Prostate gland (tissue), 2 donors: ENCODE results near the gene PTGES2. TPM values are rescaled to one million over a fixed set of nuclear protein-coding genes. Genes with fewer than 3 reads are reported as not detected.

Source experiments
- DNase-seq: peaks from one replicate; pipeline ENCODE4 v3.0.0-alpha.2; 2019; ENCODE audit warnings: low spot score
- H3K27ac ChIP-seq, 2 donors: fragments of 200-600 bp; sonication (generic); 2 replicates each; pipeline ENCODE4 v1.5.1; 2017 to 2019
- H3K27me3 ChIP-seq: fragments of 200-600 bp; sonication (generic); replicated peaks from 2 replicates; pipeline ENCODE4 v1.5.1; 2019; ENCODE audit not compliant: insufficient read depth
- H3K36me3 ChIP-seq, 2 donors: fragments of 200-600 bp; sonication (generic); 1 replicate in 1 of 2; 2 replicates in 1 of 2; pipeline versions ENCODE4 v1.5.1 to v1.8.1; 2017 to 2019
- H3K4me1 ChIP-seq: fragments of 200-600 bp; sonication (generic); replicated peaks from 2 replicates; pipeline ENCODE4 v1.5.1; 2019
- H3K4me3 ChIP-seq, 2 donors: fragments of 200-600 bp; sonication (generic); 2 replicates each; pipeline ENCODE4 v1.5.1; 2017 to 2019
- H3K9me3 ChIP-seq: fragments of 200-600 bp; sonication (generic); 2 replicates; pipeline ENCODE4 v1.5.1; 2017
- POLR2A ChIP-seq: fragments of 450-650 bp; IDR thresholded peaks from one replicate; pipeline ENCODE4 v1.6.1; 2016; ENCODE audit warnings: antibody characterized with exemption, mild to moderate bottlenecking
- POLR2AphosphoS5 ChIP-seq: sonication (generic); formaldehyde crosslinking; IDR thresholded peaks from one replicate; pipeline ENCODE4 v1.6.1; 2017; ENCODE audit warnings: antibody characterized with exemption
- WGBS: methylation state at CpG from one replicate; pipeline ENCODE4 v1.1.5; 2018; 5-methylcytosine and 5-hydroxymethylcytosine counted together
- intact Hi-C: fragments of 100-400 bp; cut with DNase I; formaldehyde crosslinking; loops from one replicate; pipeline ENCODE4 v1.14.2; 2022
- total RNA-seq, 2 donors: library from RNA; depleted of rRNA; stranded (reverse); fragments of >200 nt; gene quantifications; one replicate each; pipeline ENCODE4 v1.1.0, GENCODE V29; 2016
- TF ChIP-seq, protein P1 (sequence below), 4 experiments: fragments of 200-600 bp in 2 of 4; fragments of 450-650 bp in 2 of 4; sonication (generic) in 2 of 4; IDR thresholded peaks; 1 replicate in 3 of 4; 2 replicates in 1 of 4; pipeline ENCODE4 v1.5.1; 2016 to 2019; ENCODE audit warnings: antibody characterized with exemption in 4 of 4, mild to moderate bottlenecking in 2 of 4, moderate library complexity in 2 of 4

The PTGES2 gene
- total RNA-seq, 2 donors from 2014 or later = 89.4 to 96.1 TPM

DNA sequence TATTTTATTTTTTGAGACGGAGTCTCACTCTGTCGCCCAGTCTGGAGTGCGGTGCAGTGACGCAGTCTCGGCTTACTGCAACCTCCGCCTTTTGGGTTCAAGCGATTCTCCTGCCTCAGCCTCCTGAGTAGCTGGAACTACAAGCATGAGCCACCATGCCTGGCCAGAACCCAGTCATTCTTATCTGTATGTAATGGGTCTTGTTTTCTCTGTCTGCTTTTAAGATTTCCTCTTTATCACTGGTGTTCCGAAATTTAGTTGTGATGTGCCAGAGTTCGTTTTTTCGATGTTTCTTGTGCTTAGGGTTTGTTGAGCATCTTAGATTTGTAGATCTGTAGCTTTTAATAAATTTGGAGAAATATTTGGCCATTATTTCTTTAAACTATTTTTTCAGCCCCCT, 40.3 kb downstream of the PTGES2 start:
- 78% methylated on average over 10 of the region's 10 CpGs for WGBS

DNA sequence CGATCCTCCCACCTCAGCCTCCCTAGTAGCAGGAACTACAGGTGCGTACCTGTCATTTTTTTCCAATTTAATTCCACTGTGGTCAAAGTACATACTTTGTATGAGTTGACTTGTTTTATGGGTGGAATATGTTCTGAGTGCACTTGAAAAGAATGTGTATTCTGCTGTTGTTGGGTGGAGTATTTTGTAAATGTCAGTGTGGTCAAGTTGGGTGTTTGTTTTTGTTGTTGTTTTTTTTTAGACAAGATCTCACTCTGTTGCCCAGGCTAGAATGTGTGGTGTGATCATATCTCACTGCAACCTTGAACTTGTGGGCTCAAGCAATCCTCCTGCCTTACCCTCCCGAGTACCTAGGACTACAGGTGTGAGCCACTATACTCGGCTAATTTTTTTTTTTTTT, 41.6 kb downstream of the PTGES2 start:
- intact Hi-C loops = no loop called here
- H3K4me1 ChIP-seq = peaks cover 1% of the 10 kb centered on the region
- H3K27ac ChIP-seq = no peak overlapping the region

More for the DNA sequence above, 40.3 kb downstream of the PTGES2 start:
- no peak for DNase-seq
- intact Hi-C loops = no loop called here
- Histone ChIP-seq H3K9me3 (no peaks in the 10 kb centered on the region), H3K4me3 (no peak overlapping the region), H3K27ac (no peak overlapping the region), H3K27me3 (no peaks in the 10 kb centered on the region), H3K36me3 (no peaks in the 10 kb centered on the region), H3K4me1 (no peaks in the 10 kb centered on the region)
- TF ChIP-seq, protein P1, sequence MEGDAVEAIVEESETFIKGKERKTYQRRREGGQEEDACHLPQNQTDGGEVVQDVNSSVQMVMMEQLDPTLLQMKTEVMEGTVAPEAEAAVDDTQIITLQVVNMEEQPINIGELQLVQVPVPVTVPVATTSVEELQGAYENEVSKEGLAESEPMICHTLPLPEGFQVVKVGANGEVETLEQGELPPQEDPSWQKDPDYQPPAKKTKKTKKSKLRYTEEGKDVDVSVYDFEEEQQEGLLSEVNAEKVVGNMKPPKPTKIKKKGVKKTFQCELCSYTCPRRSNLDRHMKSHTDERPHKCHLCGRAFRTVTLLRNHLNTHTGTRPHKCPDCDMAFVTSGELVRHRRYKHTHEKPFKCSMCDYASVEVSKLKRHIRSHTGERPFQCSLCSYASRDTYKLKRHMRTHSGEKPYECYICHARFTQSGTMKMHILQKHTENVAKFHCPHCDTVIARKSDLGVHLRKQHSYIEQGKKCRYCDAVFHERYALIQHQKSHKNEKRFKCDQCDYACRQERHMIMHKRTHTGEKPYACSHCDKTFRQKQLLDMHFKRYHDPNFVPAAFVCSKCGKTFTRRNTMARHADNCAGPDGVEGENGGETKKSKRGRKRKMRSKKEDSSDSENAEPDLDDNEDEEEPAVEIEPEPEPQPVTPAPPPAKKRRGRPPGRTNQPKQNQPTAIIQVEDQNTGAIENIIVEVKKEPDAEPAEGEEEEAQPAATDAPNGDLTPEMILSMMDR (IDR thresholded peaks at IDR 0.05) = no peak
- TF ChIP-seq POLR2AphosphoS5 = no peak
- TF ChIP-seq POLR2A = no peak

DNA sequence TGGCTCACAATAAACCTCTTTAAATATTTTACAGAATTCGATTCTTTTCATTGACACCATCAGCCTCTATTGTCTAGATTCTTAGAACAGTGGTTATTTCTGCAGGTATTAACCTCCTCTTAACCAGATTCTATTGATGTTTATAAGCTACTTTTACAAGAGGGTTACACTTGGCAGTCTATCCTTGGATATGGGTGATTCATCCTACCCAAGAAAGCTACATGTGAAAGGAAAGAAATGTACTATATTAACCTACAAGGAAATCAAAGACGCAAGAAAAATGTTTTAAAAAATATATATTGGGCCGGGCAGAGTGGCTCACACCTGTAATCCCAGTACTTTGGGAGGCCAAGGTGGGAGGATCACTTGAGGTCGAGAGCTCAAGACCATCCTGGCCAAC, 42.8 kb downstream of the PTGES2 start:
- Histone ChIP-seq H3K4me3 (no peak overlapping the region), H3K27ac (no peak overlapping the region), H3K36me3 (no peaks in the 10 kb centered on the region), H3K9me3 (no peaks in the 10 kb centered on the region), H3K27me3 (no peaks in the 10 kb centered on the region), H3K4me1 (peaks cover 8% of the 10 kb centered on the region)
- TF ChIP-seq, protein P1 (IDR thresholded peaks at IDR 0.05) = no peak
- TF ChIP-seq POLR2AphosphoS5 = no peak
- no peak for TF ChIP-seq POLR2A
- intact Hi-C loops = no loop called here
- WGBS = 79% methylated on average over 4 of the region's 4 CpGs
- DNase-seq = no peak

More for the DNA sequence above, 41.6 kb downstream of the PTGES2 start:
- TF ChIP-seq, protein P1 (IDR thresholded peaks at IDR 0.05) = no peak
- TF ChIP-seq POLR2AphosphoS5 (no peak), POLR2A (no peak)
- DNase-seq = no peak
- no peaks in the 10 kb centered on the region for H3K27me3 ChIP-seq
- 89% methylated on average over 4 of the region's 4 CpGs for WGBS
- H3K9me3 ChIP-seq = no peaks in the 10 kb centered on the region
- H3K4me3 ChIP-seq = no peak overlapping the region
- H3K36me3 ChIP-seq = no peaks in the 10 kb centered on the region

DNA sequence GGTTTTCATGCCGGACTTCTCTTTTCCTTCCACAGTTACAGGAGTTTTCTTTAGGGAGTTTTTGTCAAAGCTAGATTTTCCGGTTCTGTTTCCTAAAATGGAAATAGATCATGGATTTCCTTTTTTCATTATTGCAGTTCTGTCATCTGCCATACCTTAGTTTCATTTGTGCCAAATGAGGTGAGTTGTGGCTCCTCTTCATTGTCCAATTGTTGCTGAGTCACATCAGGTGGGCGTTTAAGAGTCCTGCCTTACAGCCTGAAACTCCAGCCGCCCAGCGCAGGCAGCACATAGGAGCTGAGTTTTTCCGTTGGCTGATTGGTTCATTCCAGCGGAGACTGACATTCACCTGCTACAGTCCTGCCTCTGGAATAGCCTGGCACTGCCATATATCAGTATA, 45.4 kb downstream of the PTGES2 start:
- H3K27me3 ChIP-seq = no peaks in the 10 kb centered on the region
- H3K4me3 ChIP-seq = no peak overlapping the region
- no peaks in the 10 kb centered on the region for H3K36me3 ChIP-seq
- TF ChIP-seq, protein P1 (IDR thresholded peaks at IDR 0.05) = no peak
- TF ChIP-seq POLR2A (no peak), POLR2AphosphoS5 (peak; percentile 67)
- H3K4me1 ChIP-seq = peaks cover 19% of the 10 kb centered on the region
- intact Hi-C loops = no loop called here
- peak; percentile 42 for DNase-seq
- WGBS = 25% methylated on average over 7 of the region's 7 CpGs
- no peaks in the 10 kb centered on the region for H3K9me3 ChIP-seq
- peak overlapping the region; percentile 67 for H3K27ac ChIP-seq

DNA sequence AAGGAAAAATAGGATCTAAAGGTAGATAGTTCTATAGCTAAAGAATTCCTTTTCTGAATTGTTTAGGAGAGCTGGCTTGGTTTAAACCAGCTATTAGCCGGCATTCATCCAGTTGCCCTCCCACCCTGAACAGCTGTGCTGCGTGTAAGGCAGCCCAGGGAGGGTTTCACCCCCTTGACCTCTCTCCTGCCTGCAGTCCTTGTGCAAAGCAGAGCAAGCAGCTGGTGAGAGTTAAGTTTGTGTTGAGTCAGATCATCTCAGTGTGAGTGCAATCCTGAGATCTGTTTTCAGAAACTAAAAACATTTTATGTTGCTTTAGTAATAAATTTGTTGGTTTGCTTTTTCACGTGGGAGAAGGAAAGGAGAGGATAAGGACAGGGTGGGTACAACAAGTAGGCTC, 46.5 kb downstream of the PTGES2 start:
- H3K36me3 ChIP-seq = no peaks in the 10 kb centered on the region
- no peaks in the 10 kb centered on the region for H3K27me3 ChIP-seq
- H3K9me3 ChIP-seq = no peaks in the 10 kb centered on the region
- no peak for TF ChIP-seq POLR2AphosphoS5
- no peak for TF ChIP-seq POLR2A
- TF ChIP-seq, protein P1 (IDR thresholded peaks at IDR 0.05) = no peak
- no peak for DNase-seq
- WGBS = 43% methylated on average over 3 of the region's 3 CpGs
- H3K4me3 ChIP-seq = no peak overlapping the region
- H3K4me1 ChIP-seq = peaks cover 19% of the 10 kb centered on the region
- H3K27ac ChIP-seq = peak overlapping the region; percentile 67
- intact Hi-C loops = no loop called here
